Measurements from ENCODE around the gene CDC42EP2. TPM values are rescaled to one million over a fixed set of nuclear protein-coding genes. Genes with fewer than 3 reads are reported as not detected.

Gene CDC42EP2
- total and polyA plus RNA-seq, 2 donors from 2014 or later = 13.7 to 19.4 TPM

DNA sequence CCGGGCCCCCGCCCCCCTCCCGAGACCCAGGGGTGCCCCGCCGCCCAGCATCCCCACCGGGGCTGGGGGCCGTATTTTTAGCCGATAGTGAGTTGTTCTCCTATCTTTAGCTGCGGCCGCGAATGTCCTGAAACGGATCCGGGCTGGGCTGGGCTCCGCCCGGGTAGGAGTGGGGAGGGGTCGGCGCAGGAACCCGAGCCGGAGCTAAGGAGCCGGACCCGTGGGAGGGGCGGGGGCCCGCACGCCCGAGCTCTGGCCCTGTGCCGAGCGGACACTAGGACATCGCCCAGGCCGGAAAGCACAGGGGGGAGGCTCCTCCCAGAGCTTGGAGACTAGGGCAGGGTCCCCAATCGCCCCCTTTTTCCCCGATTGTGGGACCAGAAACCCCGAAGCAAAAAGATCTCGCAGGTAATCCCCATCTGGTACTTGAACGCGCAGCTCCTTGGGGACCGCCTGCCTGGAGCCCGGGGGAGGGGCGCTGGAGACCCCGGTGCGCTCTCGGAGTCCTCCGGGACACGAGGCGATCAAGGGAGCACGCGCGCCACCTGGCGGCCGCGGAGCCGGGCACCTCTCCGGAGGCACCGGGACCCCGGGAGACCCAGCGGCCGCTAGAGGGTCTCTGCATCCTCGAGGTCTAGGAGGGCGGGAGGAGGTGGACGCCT lies 669 bp downstream of the CDC42EP2 start:
- Histone ChIP-seq H3K4me1 (ENCODE audit: control insufficient read depth in 2 of 3, insufficient read depth in 2 of 3, low read depth in 1 of 3, low read length in 3 of 3) (peaks cover 0 to 19% (median 19%) of the 10 kb centered on the region in 3 donors), H3K27ac (ENCODE audit: low read depth in 2 of 2, low read length in 2 of 2) (peak overlapping the region; percentile 89 to 93), H3K27me3 (ENCODE audit: control insufficient read depth, insufficient read depth, low read length) (no peaks in the 10 kb centered on the region), H3K36me3 (ENCODE audit: control insufficient read depth in 2 of 3, insufficient read depth in 3 of 3, low read length in 3 of 3) (no peaks in the 10 kb centered on the region), H3K4me3 (ENCODE audit: low read length in 3 of 3) (peak overlapping the region; percentile 61 to 80 (median 68)), H3K9me3 (ENCODE audit: control insufficient read depth in 2 of 3, insufficient read depth in 1 of 3, low read length in 3 of 3) (no peaks in the 10 kb centered on the region), H3K9ac (ENCODE audit: low read length in 3 of 3) (peak overlapping the region; percentile 39 to 75 (median 65))
- FAIRE-seq (no peak), DNase-seq (peak; percentile 92 to 96 (median 95))
- intact Hi-C loops (cut with DNase I) = no loop called here
- TF ChIP-seq, protein P1, sequence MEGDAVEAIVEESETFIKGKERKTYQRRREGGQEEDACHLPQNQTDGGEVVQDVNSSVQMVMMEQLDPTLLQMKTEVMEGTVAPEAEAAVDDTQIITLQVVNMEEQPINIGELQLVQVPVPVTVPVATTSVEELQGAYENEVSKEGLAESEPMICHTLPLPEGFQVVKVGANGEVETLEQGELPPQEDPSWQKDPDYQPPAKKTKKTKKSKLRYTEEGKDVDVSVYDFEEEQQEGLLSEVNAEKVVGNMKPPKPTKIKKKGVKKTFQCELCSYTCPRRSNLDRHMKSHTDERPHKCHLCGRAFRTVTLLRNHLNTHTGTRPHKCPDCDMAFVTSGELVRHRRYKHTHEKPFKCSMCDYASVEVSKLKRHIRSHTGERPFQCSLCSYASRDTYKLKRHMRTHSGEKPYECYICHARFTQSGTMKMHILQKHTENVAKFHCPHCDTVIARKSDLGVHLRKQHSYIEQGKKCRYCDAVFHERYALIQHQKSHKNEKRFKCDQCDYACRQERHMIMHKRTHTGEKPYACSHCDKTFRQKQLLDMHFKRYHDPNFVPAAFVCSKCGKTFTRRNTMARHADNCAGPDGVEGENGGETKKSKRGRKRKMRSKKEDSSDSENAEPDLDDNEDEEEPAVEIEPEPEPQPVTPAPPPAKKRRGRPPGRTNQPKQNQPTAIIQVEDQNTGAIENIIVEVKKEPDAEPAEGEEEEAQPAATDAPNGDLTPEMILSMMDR (IDR thresholded peaks at IDR 0.05; ENCODE audit: borderline replicate concordance, extremely low read depth, insufficient read depth) = peak; percentile 75

DNA sequence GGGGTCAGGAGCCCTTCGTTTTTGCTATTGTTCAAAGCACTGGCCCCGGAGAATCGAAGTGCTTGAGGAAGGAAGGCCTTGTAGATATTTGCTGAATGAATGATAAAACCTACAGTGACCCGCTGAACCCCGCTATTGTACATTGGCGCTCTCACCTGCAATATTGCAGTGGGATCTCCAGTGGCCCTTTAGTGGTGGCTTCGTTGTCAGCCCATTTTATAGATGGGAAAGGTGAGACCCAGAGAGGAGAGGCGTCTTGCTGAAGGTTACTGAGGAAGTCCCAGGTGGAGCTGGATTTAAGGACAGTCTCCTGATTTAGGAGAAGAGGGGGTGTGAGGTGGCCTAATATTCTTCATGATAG lies 1.2 kb downstream of the CDC42EP2 start:
- TF ChIP-seq, protein P1 (IDR thresholded peaks at IDR 0.05; ENCODE audit: borderline replicate concordance, extremely low read depth, insufficient read depth) = no peak
- no peak for FAIRE-seq
- Histone ChIP-seq H3K9me3 (ENCODE audit: control insufficient read depth in 2 of 3, insufficient read depth in 1 of 3, low read length in 3 of 3) (no peaks in the 10 kb centered on the region), H3K9ac (ENCODE audit: low read length in 3 of 3) (peak overlapping the region; percentile 19 to 75 (median 39)), H3K36me3 (ENCODE audit: control insufficient read depth in 2 of 3, insufficient read depth in 3 of 3, low read length in 3 of 3) (peaks cover 0 to 2% (median 0%) of the 10 kb centered on the region in 3 donors), H3K27ac (ENCODE audit: low read depth in 2 of 2, low read length in 2 of 2) (peak overlapping the region; percentile 30 to 89), H3K27me3 (ENCODE audit: control insufficient read depth, insufficient read depth, low read length) (no peaks in the 10 kb centered on the region), H3K4me1 (ENCODE audit: control insufficient read depth in 2 of 3, insufficient read depth in 2 of 3, low read depth in 1 of 3, low read length in 3 of 3) (peaks cover 0 to 19% (median 16%) of the 10 kb centered on the region in 3 donors), H3K4me3 (ENCODE audit: low read length in 3 of 3) (peak overlapping the region; percentile 61 to 80 (median 68))
- DNase-seq = no peak
- intact Hi-C loops (cut with DNase I) = no loop called here

DNA sequence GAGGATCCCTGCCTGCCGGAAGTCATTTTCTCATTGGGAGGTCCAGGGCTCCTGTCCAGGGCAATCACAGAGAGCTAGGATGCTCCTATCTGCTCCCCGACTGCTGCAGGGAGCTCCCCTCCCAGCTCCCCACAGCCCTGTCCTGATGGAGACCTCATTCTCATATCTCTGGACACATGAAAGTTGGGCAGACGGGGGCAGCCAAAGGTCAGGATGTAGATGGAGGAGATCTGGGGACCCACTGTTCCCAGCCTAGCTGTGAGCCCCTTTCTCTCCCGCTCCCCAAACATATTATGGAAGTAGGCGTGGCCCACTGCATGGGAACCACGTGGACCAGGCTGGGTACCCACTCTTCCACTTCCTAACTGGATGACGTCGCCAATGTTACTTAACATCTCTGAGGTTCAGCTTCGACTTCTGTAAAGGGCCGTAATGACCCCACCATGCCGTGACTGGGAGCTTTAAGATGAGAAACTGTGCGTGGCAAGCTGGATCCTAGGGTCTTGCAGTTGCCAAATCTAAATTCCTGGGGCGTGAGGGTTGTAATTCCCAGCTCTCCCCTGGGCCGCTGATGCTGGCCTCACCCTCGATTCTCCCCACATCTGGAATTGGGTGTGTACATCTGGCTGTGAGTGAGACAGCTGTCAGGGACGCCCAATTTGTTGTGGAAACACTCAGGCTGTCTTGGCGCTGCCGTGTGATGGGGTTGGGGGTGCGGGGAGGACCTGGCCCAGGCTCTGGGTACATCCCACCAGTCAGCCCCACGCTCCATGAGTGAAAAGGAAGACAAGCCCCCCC lies 1.8 kb downstream of the CDC42EP2 start:
- Histone ChIP-seq H3K27ac (ENCODE audit: low read depth in 2 of 2, low read length in 2 of 2) (peak overlapping the region; percentile 75 to 81), H3K27me3 (ENCODE audit: control insufficient read depth, insufficient read depth, low read length) (no peaks in the 10 kb centered on the region), H3K4me3 (ENCODE audit: low read length in 3 of 3) (peak overlapping the region; percentile 61 to 80 (median 68)), H3K9me3 (ENCODE audit: control insufficient read depth in 2 of 3, insufficient read depth in 1 of 3, low read length in 3 of 3) (no peaks in the 10 kb centered on the region), H3K36me3 (ENCODE audit: control insufficient read depth in 2 of 3, insufficient read depth in 3 of 3, low read length in 3 of 3) (peaks cover 0 to 4% (median 0%) of the 10 kb centered on the region in 3 donors), H3K9ac (ENCODE audit: low read length in 3 of 3) (peak overlapping the region in 2 of 3 donors; percentile 39 to 75), H3K4me1 (ENCODE audit: control insufficient read depth in 2 of 3, insufficient read depth in 2 of 3, low read depth in 1 of 3, low read length in 3 of 3) (peaks cover 0 to 19% (median 16%) of the 10 kb centered on the region in 3 donors)
- DNase-seq = peak in 1 of 5 donors; percentile 57
- no peak for FAIRE-seq
- TF ChIP-seq, protein P1 (IDR thresholded peaks at IDR 0.05; ENCODE audit: borderline replicate concordance, extremely low read depth, insufficient read depth) = no peak
- intact Hi-C loops (cut with DNase I) = no loop called here
